ENCODE results near the gene DSE.

Gene DSE

GRCh38 chr6:116375262-116375661, 4.5 kb downstream of the DSE start:
- no peak for DNase-seq (ENCODE audit: low read depth, low spot score)
- TF ChIP-seq CTCF (IDR thresholded peaks at IDR 0.05; ENCODE audit: low read depth, low read length) = no peak
- H3K4me3 ChIP-seq (ENCODE audit: low read depth, low read length) = no peak overlapping the region
- in situ Hi-C loops (cut with HindIII; ENCODE audit: low sequenced_read_pairs) = no loop called here

DNA sequence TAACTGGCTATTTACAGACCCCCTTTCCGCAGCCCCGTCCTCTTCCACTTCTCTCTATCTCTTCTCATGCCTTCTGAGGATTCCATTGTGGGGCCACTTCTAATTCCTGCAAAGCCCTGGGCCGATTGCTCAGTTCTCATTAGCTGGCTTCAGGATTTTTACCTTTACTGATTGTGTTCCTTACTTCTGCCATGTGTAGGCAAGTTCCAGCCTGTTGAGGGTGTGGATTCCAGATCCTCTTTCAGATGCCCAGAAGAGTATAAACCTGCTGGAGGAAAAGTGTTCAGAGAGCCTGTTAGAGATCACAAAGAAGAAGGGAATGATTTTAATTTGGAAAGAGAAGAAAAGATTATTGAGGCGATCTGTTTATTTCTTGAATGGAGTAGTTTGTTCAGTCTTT, 5.4 kb downstream of the DSE start:
- no peak overlapping the region for H3K4me3 ChIP-seq (ENCODE audit: low read depth, low read length)
- TF ChIP-seq CTCF (IDR thresholded peaks at IDR 0.05; ENCODE audit: low read depth, low read length) = no peak
- DNase-seq (ENCODE audit: low read depth, low spot score) = no peak
- in situ Hi-C loops (cut with HindIII; ENCODE audit: low sequenced_read_pairs) = no loop called here

GRCh38 chr6:116379764-116380163, 9.0 kb downstream of the DSE start:
- DNase-seq (ENCODE audit: low read depth, low spot score) = no peak

GRCh38 chr6:116380346-116380745, 9.6 kb downstream of the DSE start:
- no peak for TF ChIP-seq CTCF (IDR thresholded peaks at IDR 0.05; ENCODE audit: low read depth, low read length)
- no peak for DNase-seq (ENCODE audit: low read depth, low spot score)
- in situ Hi-C loops (cut with HindIII; ENCODE audit: low sequenced_read_pairs) = no loop called here
- no peak overlapping the region for H3K4me3 ChIP-seq (ENCODE audit: low read depth, low read length)

More at GRCh38 chr6:116379764-116380163, 9.0 kb downstream of the DSE start:
- no peak overlapping the region for H3K4me3 ChIP-seq (ENCODE audit: low read depth, low read length)
- no peak for TF ChIP-seq CTCF (IDR thresholded peaks at IDR 0.05; ENCODE audit: low read depth, low read length)
- in situ Hi-C loops (cut with HindIII; ENCODE audit: low sequenced_read_pairs) = no loop called here

DNA sequence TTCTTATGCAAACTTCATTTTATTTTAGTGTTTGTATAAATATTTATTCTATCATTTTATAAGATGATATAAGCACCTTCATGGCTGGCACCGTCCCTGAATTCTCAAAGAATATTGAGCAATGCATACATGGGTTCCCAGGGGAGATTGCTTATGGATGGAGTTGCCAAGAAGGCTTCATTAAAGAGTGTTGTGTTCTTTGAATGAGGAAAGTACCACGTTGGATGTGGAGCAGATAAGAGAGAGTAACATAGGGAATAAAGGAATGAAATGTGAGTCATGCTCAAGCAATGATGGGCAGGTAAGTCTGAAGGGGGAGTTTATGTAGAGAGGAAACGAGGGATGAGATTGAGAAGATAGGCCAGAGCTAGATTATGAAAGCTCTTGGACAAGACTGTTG, 10.3 kb downstream of the DSE start:
- no peak for TF ChIP-seq CTCF (IDR thresholded peaks at IDR 0.05; ENCODE audit: low read depth, low read length)
- in situ Hi-C loops (cut with HindIII; ENCODE audit: low sequenced_read_pairs) = no loop called here

DNA sequence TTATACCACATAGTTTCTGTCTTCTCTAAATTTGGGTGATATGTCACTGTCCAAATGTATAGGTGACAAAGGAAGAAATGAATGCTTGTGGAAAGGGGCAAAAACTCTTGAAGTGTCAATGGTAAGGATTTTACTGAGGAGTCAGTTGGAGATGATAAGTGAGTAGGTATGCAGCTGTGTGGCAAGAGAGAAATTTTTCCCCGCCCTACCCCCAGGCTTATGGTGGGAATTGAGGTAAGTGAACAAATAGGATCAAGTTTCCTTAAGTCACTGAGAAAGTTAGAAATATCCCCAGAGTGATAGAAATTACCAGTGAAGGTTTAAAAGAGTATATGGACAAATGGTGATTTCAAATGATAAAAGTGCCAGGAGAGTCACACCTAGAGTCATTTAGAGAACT, 11.8 kb downstream of the DSE start:
- H3K4me3 ChIP-seq (ENCODE audit: low read depth, low read length) = no peak overlapping the region
- TF ChIP-seq CTCF (IDR thresholded peaks at IDR 0.05; ENCODE audit: low read depth, low read length) = no peak
- in situ Hi-C loops (cut with HindIII; ENCODE audit: low sequenced_read_pairs) = no loop called here
- no peak for DNase-seq (ENCODE audit: low read depth, low spot score)

More for the DNA sequence above, 10.3 kb downstream of the DSE start:
- no peak overlapping the region for H3K4me3 ChIP-seq (ENCODE audit: low read depth, low read length)
- DNase-seq (ENCODE audit: low read depth, low spot score) = no peak
